ENCODE measurements around the gene ASF1B.

- TF ChIP-seq CTCF (IDR thresholded peaks at IDR 0.05) (no peak), EP300 (IDR thresholded peaks at IDR 0.05) (no peak)
Observed at GRCh38 chr19:14160017-14160703, 23.8 kb upstream of the ASF1B start.
